GM18508 (cell line): ENCODE results near the gene FAM20C.

Experiments used
- ATAC-seq: cut with Tn5 transposase; IDR thresholded peaks from one replicate; pipeline ENCODE4 v1.9.1; 2021; ENCODE audit warnings: moderate number of reproducible peaks; ENCODE audit not compliant: insufficient read depth, unreplicated experiment

The FAM20C gene

DNA sequence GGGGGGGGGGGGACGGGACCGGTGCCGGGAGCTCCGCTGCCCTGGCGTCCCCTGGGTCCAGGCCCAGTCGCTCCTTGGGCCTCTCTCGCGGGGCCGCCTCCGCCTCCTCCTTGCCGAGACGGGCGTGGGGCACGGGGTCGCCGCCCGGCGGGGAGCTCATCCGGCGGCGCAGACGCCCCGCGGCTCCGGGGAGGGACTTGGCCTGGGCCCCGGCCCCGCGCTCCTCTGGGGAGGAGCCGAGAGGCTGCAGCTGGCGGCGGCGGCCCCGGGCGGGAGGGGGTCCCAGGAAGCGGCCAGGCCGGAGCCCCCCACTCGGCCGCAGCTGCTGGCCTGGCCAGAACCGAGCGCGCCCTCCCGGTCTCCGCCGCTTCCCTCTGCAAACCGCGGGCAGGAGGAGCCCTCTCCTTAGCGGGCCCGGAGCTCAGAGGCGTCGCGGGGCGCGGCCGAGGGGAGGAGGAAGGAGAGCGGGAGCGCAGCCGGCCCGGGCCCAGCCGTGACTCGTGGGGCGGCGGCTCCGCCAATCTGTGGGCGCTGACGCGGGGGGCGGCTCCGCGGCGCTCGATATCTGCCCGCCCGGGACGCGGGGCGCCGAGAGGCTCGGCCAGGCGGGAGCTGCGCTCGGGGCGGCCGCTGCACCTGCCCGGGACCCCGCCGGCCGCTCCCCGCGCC is at the start of gene FAM20C:
Gene FAM20C (plus strand): TSS at position 591 of the 669 bp plus-strand sequence. CDS start 629 bp downstream, outside the sequence.
- no peak for ATAC-seq

DNA sequence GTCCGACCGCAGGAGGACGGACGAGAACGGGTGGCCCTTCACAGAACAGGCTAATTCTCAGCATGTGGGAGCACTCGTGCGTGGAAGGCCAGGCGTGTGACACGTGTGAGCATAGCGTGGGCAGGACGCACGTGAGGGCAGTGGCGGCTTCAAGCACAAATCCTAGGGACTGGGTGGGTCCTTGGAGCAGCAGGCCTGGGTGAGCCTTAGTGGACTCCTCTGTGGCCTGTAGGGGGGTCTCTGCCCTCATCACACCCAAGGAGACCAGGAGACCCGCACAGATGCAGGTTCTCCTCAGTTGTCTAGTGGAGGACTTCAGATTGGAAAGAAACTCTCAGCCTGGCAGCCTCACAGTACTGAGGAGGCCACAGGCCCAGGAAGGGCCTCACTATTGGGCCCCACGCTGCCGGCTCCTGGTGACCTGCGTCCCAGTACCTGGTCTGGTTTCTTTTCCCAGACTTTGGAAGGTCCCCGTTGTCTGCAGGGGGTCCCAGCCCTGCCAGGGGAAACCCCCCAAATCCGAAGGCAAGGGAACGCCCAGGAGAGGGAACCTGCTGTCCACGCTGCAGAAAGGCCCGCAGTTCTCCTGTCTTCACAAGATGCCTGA is 49.1 kb upstream of the FAM20C start:
- no peak for ATAC-seq

DNA sequence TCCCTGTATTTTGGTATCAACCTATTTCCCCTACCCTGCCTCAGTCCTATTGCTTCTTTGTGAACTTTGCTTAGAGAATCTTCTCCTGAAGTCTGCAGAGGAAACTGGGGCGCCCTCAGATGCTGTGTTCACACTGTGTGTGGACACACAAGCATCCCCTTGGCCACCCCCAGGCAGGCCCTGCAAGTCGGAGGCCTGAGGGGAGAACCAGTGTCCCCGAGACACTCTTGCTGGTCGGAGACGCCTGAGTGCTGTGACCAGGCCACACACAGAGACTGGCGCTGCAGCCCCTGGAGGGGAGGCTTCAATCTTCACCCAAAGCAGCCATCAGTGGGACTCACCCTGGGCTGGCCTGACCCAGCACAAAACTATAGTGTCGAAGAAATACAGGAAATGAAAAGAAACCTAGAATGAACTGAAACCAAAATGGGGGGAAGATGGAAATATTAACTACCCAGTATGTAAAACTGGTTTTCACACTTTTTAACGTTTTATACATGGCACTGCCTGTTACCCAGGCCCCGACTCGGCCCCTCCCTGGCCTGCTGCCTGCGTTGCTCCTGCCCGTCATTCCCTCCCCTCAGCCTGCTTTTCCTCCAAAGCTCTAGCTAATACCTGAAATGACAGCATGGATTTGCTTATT is 48.4 kb upstream of the FAM20C start:
- no peak for ATAC-seq

DNA sequence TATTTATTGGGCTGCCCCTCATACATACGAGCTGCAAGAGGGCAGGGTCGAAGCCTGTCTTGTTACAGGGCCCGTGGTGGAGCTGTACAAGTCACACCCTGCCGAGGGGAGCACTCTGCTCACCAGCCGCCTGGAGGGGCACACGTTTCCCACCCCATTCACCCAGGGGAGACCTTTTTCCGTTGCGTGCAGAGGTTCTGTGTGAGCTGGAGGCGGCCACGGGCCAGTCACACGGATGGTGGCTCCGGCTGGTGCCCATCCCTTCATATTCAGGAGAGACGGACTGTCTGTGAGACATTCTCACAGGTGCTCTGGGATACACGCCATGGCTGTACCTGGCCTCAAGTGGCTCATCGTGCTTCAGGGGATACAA is 47.9 kb upstream of the FAM20C start:
- no peak for ATAC-seq

DNA sequence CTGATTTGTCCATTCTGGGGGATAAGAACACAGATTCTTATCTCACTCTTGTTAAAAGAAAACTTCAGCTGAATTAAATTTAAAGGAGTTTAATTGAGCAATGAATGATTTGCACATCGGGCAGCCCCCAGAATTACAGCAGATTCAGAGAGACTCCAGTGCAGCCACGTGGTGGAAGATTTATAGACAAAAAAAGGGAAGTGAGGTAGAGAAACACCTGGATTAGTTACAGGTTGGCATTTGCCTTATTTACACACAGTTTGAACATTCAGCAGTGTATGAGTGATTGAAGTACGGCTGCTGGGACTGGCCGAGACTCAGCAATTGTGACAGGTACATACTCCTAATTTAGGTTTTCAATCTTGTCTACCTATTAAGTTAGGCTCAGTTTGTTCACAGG is 46.5 kb upstream of the FAM20C start:
- no peak for ATAC-seq

DNA sequence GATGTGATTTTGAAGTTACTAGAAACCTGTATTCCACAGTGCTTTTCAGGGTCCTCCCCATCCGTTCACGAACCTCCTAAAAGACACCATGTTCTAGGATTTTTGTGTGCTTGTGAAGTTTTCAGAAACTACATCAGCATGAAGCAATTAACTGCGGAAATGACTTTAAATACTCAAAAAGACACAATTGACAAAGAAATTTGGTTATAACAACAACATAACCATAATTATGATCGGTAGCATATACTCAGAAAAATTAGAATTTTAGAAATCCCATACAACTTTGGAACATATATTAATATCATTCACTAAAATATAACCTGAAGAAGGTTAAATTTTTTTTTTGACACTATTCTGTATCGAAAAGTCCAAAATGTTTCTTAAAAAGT is 43.8 kb upstream of the FAM20C start:
- no peak for ATAC-seq

DNA sequence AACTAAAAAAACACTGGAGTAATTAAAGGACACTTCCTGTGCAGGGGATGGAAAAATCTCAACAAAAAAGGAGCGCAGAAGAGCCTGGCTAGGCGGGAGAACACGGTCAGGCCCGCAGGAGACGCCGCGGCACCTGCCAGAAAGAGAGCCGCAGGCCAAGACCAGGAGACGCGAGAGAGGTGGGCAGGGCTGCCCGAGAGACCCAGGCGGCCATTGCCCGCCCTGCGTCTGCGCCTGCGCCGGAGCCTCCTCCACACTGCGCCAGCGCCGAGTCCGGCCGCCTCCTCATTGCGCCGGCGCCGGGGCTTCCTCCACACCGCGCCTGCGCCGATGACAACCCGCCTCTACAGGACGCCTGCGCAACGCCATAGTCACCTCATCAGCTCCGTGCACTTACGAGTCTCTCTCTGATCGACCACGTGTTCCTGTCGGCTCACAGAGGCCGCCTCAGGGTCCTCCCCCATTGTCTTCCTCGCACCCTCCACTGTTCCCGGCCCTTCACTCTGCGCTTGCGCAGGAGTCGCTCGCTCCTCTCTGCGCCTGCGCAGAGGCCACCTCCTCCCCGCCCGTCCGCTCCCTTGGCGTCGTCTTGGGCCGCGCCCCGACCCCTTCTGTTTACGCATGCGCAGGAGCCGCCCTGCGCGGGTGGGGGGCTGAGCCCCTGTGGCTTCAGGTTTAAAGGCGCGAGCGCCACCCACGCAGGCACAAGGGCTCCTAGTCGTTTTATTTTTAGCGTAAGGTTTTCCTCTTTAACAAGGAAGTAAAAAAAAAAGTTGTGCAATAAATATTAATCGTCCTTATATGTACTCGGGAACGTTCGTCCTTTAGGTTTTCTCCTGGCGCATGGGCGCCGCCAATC is 43.2 kb upstream of the FAM20C start:
- ATAC-seq, result peak; percentile 96

DNA sequence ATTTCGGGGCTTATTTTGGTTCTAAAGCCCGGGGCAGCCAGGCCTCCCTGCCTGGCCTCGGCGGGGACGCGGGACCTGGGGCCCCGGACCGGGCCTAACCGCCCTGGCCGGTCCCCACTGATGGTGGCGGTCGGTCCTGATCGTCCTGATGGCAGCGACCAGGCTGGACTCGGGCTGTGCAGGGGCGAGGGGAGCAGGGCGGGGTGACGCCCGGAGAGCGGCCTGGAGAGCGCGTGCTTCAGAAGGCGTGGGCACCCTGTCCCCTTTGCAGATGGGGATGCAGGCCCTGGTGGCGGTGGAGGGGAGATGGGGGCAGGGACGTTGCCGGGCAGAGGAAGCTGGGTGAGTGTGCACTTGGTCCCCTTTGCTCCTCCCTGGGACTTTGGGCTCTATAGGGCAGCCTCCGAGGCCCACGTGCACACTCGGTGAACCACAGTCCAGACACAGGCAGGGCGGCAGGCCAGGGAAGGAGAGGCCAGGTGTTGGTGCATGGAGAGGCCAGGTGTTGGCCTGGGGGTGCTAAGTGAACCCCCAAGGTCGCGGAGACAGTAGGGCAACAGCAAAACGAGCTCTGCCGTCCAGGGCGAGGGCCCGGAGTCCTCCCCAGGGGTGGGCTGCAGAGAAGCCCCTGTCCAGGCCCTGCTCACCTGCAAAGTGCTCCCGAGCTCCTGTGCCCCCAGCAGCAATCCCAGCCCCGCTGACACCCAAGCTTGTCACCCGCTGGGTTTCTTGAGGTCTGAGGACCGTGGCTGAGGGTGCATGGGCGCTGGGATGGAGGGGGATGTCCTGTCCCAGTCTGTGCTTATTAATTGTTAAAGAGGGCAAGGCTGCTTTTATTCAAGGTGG is 42.4 kb upstream of the FAM20C start:
- ATAC-seq, result no peak

DNA sequence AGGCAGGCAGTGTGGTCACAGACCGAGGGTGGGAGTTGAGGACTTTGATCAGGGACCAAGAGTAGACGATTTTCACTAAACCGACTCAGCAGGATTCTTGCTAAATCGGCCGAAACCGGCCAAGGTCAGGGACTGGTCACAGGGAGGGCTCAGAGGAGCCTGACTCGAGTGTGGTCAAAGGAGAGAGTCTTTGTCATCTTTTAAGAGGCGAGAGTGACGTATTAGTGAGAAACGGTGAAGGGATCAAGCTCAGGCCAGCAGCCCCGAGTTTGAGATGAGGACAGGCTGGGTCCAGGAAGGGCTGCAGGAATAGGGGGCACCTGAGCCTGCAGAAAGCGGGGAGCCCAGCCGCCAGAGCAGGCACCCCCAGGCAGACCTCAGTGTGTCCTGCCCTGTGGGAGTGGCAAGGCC is 41.6 kb upstream of the FAM20C start:
- no peak for ATAC-seq

DNA sequence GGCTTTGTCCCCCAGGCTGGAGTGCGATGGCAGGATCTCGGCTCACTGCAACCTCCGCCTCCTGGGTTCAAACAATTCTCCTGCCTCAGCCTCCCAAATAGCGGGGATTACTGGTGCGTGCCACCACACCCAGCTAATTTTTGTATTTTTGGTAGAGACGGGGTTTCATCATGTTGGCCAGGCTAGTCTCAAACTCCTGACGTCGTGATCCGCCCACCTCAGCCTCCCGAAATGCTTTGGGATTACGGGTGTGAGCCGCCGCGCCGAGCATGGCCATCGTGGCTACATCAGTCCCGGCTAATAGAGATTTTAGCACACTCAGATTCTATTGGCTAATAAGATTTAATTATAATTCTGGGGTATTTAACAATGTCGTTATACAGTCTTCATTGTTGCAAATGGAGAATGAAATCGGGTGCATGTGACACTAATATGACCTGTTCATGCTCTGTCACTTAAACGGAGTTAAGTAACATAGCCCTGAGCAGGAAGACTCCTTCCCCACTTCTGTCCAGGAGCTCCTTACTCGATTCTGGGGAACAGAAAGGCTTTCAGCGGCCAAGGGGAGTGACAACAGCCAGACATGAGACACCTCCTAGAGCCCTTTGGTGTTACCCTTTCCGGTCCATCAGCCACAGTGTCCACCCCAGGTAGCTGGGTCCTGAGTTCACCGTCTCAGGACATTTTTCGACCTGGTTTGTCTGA is 40.9 kb upstream of the FAM20C start:
- ATAC-seq, result no peak

DNA sequence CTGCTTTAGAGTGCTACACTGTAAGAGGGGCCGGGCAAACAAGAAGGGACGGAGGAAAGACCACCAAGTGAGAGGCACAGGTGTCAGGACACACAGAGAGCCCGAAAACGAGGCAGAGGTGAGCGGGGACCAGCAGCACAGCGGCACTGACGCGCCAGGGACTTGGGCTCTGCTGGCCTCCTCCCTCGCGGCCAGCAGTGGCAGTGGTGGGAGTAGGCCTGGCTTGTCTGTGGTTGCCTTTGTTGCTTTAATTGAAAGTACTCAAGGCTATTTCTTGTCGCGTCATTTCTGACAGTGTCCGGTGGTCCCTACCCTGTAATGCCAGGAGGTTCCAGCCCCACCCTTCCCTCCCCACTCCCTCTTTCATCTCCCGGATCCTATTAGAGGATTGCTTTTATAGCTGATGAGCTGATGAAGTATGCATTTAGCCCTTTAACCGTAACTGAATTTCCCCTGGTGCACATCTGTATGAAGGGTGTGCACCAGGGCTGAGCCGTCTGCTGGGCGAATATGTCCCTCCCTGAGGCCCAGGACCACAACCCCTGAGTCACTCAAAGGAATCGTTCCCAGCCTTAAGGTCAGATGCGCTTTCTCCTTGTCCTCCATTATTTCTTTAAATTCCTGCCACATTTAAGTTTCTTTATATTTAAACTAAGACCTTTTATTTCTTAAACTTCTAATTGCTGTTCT is 39.5 kb upstream of the FAM20C start:
- no peak for ATAC-seq

DNA sequence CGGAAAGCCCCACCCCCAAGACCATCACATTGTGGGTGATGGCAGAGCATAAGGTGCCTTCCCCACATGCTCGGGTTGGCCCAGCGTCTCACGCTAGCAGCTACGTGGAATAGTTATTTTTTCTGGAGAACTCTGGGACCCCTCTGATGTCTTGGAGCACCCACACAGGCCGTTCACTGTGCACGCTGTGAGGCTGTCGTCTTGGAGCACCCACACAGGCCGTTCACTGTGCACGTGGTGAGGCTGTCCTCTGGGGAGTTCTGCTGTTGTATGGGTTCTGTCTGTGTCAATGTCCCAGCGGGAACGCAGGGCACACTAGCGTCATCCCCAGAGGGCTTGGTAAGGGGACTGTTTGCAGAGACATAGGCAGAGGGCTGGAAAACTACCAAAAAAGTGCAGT is 38.8 kb upstream of the FAM20C start:
- no peak for ATAC-seq

DNA sequence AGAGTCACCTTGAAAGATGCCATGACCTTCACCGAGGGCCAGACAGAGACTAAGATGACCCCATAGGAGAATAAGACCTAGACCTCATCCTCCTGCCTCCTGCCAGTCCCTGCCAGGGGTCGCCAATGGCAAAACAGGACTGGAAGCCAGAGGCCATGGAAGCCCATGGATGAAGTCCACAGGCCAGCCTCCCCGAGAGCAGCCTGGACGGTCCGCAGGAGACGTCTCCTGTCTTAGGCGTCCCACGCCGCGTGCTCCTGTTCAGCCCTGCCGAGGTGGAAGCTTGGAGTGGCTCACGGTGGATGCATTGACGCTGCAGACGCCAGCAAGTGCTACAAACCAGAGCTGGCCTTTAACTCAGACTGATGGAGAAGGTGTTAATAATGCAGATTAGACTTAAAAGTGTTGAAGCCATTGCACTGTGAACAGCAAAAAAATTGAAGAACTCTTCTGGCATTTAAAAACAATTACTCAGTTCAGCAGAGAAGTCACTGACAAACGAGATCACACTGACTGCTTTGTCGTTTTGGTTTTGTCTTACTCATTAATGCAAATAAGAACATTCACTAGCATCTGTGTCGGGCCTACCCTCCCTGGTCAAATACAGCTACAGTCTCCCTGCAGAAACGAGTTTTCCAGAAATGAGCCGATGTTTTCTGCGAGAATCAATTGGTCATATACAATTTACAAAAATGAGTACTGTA is 38.1 kb upstream of the FAM20C start:
- ATAC-seq, result no peak

DNA sequence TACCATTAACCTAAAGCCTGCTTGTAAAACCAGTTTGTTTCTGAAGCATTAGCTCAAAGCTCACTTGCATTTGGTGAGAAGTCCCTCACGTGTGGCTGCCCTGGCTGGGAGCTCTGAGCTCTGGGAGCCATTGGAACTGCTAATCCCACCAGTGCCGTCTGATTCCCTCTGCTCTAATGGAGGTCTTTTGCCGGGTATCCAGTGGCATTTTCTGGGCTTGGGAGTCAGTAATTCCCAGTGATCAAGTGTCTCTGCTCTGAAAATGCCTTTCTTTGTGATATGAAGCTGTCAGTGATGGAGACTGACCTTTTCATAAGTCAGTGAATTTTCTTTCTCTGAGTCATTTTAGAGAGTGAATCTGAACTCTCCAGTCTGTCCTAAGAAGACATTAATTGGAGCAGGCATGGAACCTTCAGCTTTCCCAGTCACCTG is 36.9 kb upstream of the FAM20C start:
- no peak for ATAC-seq

DNA sequence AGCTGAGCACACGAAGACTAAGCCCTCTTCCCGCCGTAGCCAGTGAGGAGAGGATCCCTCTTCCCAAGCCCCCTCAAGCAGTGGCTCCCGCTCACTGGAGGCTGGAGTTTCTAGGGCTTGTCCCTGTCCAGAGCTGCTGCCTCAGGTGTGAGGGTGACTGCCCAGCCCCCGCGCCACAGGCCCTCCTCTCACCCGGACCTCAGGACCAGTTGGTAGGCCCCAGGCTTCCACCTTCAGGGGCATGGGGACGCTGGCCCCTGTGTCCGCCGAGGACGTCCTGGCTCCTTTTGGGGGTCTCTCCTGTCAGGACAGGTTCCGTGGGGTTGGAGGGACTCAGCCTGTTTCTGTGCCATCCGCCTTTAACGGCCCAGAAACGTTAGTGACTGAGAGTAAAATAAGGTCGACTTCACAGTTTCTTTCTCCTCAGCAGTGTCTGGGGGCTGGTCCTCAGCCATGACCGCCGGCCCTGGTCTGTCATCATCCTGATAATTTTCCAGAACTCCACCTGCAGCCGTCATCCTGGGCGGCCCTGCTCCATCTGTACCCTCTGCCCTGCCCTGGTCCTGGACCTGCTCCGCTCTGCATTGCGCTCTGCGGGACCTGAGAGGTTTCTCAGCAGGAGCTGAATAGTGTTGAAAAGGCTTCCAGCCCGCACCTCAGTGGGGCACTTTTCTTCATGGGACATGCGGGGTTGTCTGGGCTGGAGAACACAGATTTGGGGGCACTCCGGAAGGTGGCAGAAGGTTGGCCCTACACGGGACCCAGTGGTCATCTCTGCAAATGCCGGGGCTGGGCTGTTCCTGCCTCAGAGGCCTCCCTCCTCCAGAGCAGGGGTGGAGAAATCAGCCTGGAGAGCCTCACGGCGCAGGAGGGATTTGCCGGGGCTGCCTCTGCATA is 36.0 kb upstream of the FAM20C start:
- no peak for ATAC-seq

DNA sequence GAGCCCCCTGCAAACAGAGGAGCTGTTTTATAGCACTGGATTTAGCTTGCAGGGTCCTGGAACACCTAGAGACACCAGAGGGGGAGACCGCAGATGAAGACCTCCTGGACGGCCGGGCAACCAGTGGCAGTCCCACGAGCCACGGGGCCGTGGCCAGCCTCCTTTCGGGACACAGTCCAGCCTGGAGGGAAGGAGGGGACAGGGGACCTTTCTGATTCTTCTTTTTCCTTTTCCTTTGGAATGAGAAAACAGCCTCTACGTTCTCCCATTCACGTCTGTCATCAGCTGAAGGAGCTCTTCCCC is 35.4 kb upstream of the FAM20C start:
- no peak for ATAC-seq

DNA sequence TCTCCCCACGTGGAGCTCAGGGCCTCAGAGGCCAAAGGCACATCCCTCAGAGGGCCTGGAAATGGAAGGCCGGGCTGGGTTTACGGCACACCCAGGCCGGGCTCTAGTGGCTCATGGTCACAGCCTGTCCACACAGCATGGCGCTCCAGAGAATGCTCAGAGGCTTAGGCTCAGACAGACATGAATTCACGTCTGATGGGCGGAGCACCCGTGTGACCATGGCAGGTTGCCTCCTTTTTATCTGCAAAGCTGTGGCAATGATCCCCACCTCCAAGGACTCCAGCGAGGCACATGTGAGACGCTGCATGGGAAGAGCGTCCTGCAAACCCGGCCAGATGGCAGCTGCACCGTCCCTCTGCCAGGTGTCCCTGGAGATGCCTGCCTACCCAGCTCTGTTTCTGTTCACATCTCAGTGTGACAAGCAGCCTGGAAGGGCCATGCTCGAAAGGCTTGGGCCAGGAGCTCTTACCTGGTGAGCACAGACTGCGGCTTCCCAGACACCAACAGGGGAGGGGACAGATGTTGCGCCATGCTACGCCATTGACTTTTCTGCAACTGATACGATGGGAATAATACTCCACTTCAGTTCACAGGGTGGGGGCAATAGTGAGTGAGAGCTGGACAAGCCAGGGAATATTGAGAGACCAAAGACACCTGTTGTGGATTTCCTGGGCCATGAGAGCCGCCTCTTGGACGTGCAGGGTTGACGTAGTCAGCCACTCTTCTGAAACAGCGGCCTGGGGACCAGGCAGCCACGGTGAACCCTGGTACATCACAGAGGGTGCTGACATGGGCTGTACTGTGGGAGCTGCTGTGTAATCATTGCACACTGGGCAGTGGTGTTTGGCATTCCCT is 34.4 kb upstream of the FAM20C start:
- no peak for ATAC-seq
